IMR-90 (cell line): ENCODE results near the gene SLC26A2. TPM values are rescaled to one million over a fixed set of nuclear protein-coding genes. Genes with fewer than 3 reads are reported as not detected.
"Not testable (repeated sequence)": the region's sequence is repeated elsewhere in the genome, so short reads cannot be mapped to it uniquely, and the experiment has no call there.

Experiments
- ATAC-seq: fragments of 200-7000 bp; cut with Tn5 transposase; 2 replicates; pipeline ENCODE4 v1.9.1; 2020; ENCODE audit warnings: low read depth, mild to moderate bottlenecking, moderate library complexity
- BruUV-seq: library from RNA; stranded (reverse); fragments of 400-500 nt; replicated peaks from 2 replicates; lab custom pipeline; 2021; lab: Mats Ljungman, UMichigan
- CTCF ChIA-PET: fragments of 300-600 bp; formaldehyde crosslinking; extraction: SDS; loops from one replicate; lab custom pipeline; 2021; ENCODE audit warnings: antibody characterized with exemption; lab: Yijun Ruan, JAX
- POLR2A ChIA-PET: fragments of 300-600 bp; sonication (Branson Sonifier 250); formaldehyde crosslinking; loops from one replicate; lab custom pipeline; 2022; ENCODE audit warnings: antibody characterized with exemption; ENCODE audit not compliant: unreplicated experiment; lab: Charles Lee
- DNase-seq: peaks from one replicate; pipeline ENCODE4 v3.0.0; 2013
- H2AFZ ChIP-seq: replicated peaks from 2 replicates; pipeline ENCODE3; 2013; ENCODE audit warnings: low read length, mild to moderate bottlenecking; ENCODE audit not compliant: poor library complexity
- H2AK5ac ChIP-seq: 2 replicates; pipeline ENCODE4 v1.6.1; 2013; ENCODE audit warnings: low read depth, low read length, inconsistent platforms
- H2AK9ac ChIP-seq: replicated peaks from 2 replicates; pipeline ENCODE3; 2013; ENCODE audit warnings: mild to moderate bottlenecking, low read depth, low read length, moderate library complexity; ENCODE audit not compliant: poor library complexity
- H2BK120ac ChIP-seq: 2 replicates; pipeline ENCODE4 v1.6.1; 2013; ENCODE audit warnings: low read depth, low read length, inconsistent platforms
- H2BK15ac ChIP-seq: 3 replicates; pipeline ENCODE4 v1.6.1; 2013; ENCODE audit warnings: low read depth, low read length, inconsistent platforms
- H2BK20ac ChIP-seq: 2 replicates; pipeline ENCODE4 v1.6.1; 2013; ENCODE audit warnings: low read depth, mild to moderate bottlenecking, inconsistent platforms, low read length, moderate library complexity
- H2BK5ac ChIP-seq: 2 replicates; pipeline ENCODE4 v1.6.1; 2013; ENCODE audit warnings: mild to moderate bottlenecking, low read depth, low read length, inconsistent platforms; ENCODE audit not compliant: poor library complexity, severe bottlenecking
- H3K14ac ChIP-seq: replicated peaks from 2 replicates; pipeline ENCODE4 v1.6.1; 2013; ENCODE audit warnings: low read depth, low read length, inconsistent platforms
- H3K18ac ChIP-seq: 2 replicates; pipeline ENCODE4 v1.6.1; 2013; ENCODE audit warnings: low read depth, low read length, control low read depth
- H3K23ac ChIP-seq: 2 replicates; pipeline ENCODE4 v1.6.1; 2013; ENCODE audit warnings: low read depth, low read length, inconsistent platforms
- H3K27ac ChIP-seq: 2 replicates; pipeline ENCODE4 v1.5.1; 2013; ENCODE audit warnings: mild to moderate bottlenecking, control low read depth, low read length; ENCODE audit not compliant: insufficient read depth
- H3K27me3 ChIP-seq: 2 replicates; pipeline ENCODE4 v1.6.1; 2013; ENCODE audit warnings: low read length; ENCODE audit not compliant: control insufficient read depth, insufficient read depth
- H3K36me3 ChIP-seq: 2 replicates; pipeline ENCODE4 v1.6.1; 2013; ENCODE audit warnings: low read length, mixed read lengths; ENCODE audit not compliant: control insufficient read depth, insufficient read depth
- H3K4ac ChIP-seq: 2 replicates; pipeline ENCODE4 v1.6.1; 2013; ENCODE audit warnings: low read depth, low read length, inconsistent platforms
- H3K4me1 ChIP-seq: 2 replicates; pipeline ENCODE4 v1.6.1; 2013; ENCODE audit warnings: low read length, mixed read lengths; ENCODE audit not compliant: control insufficient read depth, insufficient read depth
- H3K4me2 ChIP-seq: 2 replicates; pipeline ENCODE4 v1.6.1; 2013; ENCODE audit warnings: low read depth, mild to moderate bottlenecking, control low read depth, low read length, moderate library complexity
- H3K4me3 ChIP-seq: 2 replicates; pipeline ENCODE4 v1.5.1; 2013; ENCODE audit warnings: low read depth, mild to moderate bottlenecking, control low read depth, low read length, moderate library complexity; ENCODE audit not compliant: insufficient read depth
- H3K56ac ChIP-seq: 2 replicates; pipeline ENCODE4 v1.6.1; 2013; ENCODE audit warnings: low read length, inconsistent platforms; ENCODE audit not compliant: insufficient read depth; ENCODE audit errors: extremely low read depth
- H3K79me1 ChIP-seq, 2 experiments: 2 replicates each; pipeline ENCODE4 v1.6.1; 2013; ENCODE audit warnings: low read length in 2 of 2, inconsistent platforms in 1 of 2, low read depth in 1 of 2
- H3K9ac ChIP-seq: 2 replicates; pipeline ENCODE4 v1.6.1; 2013; ENCODE audit warnings: low read depth, low read length, control low read depth
- H3K9me1 ChIP-seq: 2 replicates; pipeline ENCODE4 v1.6.1; 2013; ENCODE audit warnings: low read length, inconsistent platforms; ENCODE audit not compliant: insufficient read depth
- H3K9me3 ChIP-seq: 2 replicates; pipeline ENCODE4 v1.6.1; 2013; ENCODE audit warnings: low read length; ENCODE audit not compliant: control insufficient read depth, insufficient read depth
- H4K20me1 ChIP-seq: 2 replicates; pipeline ENCODE4 v1.6.1; 2013; ENCODE audit warnings: low read length, inconsistent platforms; ENCODE audit not compliant: insufficient read depth
- H4K5ac ChIP-seq: 2 replicates; pipeline ENCODE4 v1.6.1; 2013; ENCODE audit warnings: mild to moderate bottlenecking, low read depth, low read length, control low read depth
- H4K8ac ChIP-seq, 2 experiments: 2 replicates each; pipeline ENCODE4 v1.6.1; 2013; ENCODE audit warnings: low read depth in 2 of 2, low read length in 2 of 2, control low read depth in 1 of 2, inconsistent platforms in 1 of 2
- H4K91ac ChIP-seq: 2 replicates; pipeline ENCODE4 v1.6.1; 2013; ENCODE audit warnings: low read depth, low read length, inconsistent platforms; ENCODE audit not compliant: insufficient read depth
- WGBS, 2 experiments: methylation state at CpG; one replicate each; pipeline versions ENCODE4 v1.1.5 to v1.1.7; 2013; ENCODE audit warnings: missing lambda C conversion rate in 2 of 2; ENCODE audit not compliant: insufficient read length in 1 of 2; ENCODE audit errors: extremely low coverage in 2 of 2; 5-methylcytosine and 5-hydroxymethylcytosine counted together
- dilution Hi-C: fragments of 300-500 bp; cut with HindIII; formaldehyde crosslinking; loops from one replicate; pipeline ENCODE4 v1.14.3; 2018; ENCODE audit warnings: low sequenced_read_pairs; ENCODE audit not compliant: unreplicated experiment
- in situ Hi-C: fragments of 300-500 bp; cut with MboI; formaldehyde crosslinking; loops from 3 replicates; pipeline ENCODE4 v1.14.3; 2019; ENCODE audit warnings: low sequenced_read_pairs, inconsistent platforms, mixed read lengths
- intact Hi-C: fragments of 100-400 bp; cut with micrococcal nuclease; formaldehyde crosslinking; loops from 2 replicates; pipeline ENCODE4 v1.10.0; 2022
- polyA plus RNA-seq, 3 experiments: library from polyadenylated mRNA; depleted of rRNA; stranded (reverse); fragments of >200 nt; gene quantifications; 2 replicates each; pipeline ENCODE4 v1.2.3, GENCODE V29; 2012; ENCODE audit warnings: low replicate concordance in 1 of 3
- total RNA-seq: library from RNA; depleted of rRNA; stranded (reverse); fragments of >200 nt; gene quantifications from 2 replicates; pipeline ENCODE4 v1.2.3, GENCODE V29; 2012

The SLC26A2 gene
- total and polyA plus RNA-seq, 2 of the 4 experiments (the other 2 are of a cell fraction): 2.2 to 9.9 TPM

- H3K14ac ChIP-seq, H3K4me3 ChIP-seq, CTCF ChIA-PET, H3K56ac ChIP-seq, H2AK9ac ChIP-seq, H4K91ac ChIP-seq, H4K20me1 ChIP-seq, ATAC-seq, BruUV-seq, H2AFZ ChIP-seq, H3K27ac ChIP-seq, H3K9ac ChIP-seq, H2AK5ac ChIP-seq, H3K4ac ChIP-seq, intact Hi-C loops, H3K9me1 ChIP-seq, H2BK120ac ChIP-seq, H4K8ac ChIP-seq, H3K23ac ChIP-seq, H2BK15ac ChIP-seq, POLR2A ChIA-PET, dilution Hi-C loops, in situ Hi-C loops, H3K27me3 ChIP-seq, H3K9me3 ChIP-seq, H2BK20ac ChIP-seq, H3K4me1 ChIP-seq, H3K18ac ChIP-seq, DNase-seq, H2BK5ac ChIP-seq, H3K4me2 ChIP-seq, H4K5ac ChIP-seq: not testable (repeated sequence)
- no CpG with 5 or more reads among the region's 1 CpG for WGBS, 2 experiments
- H3K36me3 ChIP-seq: peaks cover 46% of the 10 kb centered on the region
- H3K79me1 ChIP-seq: peaks cover 20 to 45% of the 10 kb centered on the region in 2 experiments
Observed at GRCh38 chr5:150028047-150028446, 67.5 kb downstream of the SLC26A2 start.
